Activated CD8-positive, alpha-beta memory T cell treated with anti-CD3 and anti-CD28 coated beads, Interleukin-2, amount 50 U/mL, for 4 hours (primary cell): Measurements from ENCODE around the gene PRSS12.
A peak's percentile ranks its signal among the peaks of the same experiment; 100 is the strongest.
"Not testable (repeated sequence)": the region's sequence is repeated elsewhere in the genome, so short reads cannot be mapped to it uniquely, and the experiment has no call there.

Source experiments
- DNase-seq: peaks from one replicate; pipeline ENCODE4 v3.0.0-alpha.2; 2020

The PRSS12 gene, protein sequence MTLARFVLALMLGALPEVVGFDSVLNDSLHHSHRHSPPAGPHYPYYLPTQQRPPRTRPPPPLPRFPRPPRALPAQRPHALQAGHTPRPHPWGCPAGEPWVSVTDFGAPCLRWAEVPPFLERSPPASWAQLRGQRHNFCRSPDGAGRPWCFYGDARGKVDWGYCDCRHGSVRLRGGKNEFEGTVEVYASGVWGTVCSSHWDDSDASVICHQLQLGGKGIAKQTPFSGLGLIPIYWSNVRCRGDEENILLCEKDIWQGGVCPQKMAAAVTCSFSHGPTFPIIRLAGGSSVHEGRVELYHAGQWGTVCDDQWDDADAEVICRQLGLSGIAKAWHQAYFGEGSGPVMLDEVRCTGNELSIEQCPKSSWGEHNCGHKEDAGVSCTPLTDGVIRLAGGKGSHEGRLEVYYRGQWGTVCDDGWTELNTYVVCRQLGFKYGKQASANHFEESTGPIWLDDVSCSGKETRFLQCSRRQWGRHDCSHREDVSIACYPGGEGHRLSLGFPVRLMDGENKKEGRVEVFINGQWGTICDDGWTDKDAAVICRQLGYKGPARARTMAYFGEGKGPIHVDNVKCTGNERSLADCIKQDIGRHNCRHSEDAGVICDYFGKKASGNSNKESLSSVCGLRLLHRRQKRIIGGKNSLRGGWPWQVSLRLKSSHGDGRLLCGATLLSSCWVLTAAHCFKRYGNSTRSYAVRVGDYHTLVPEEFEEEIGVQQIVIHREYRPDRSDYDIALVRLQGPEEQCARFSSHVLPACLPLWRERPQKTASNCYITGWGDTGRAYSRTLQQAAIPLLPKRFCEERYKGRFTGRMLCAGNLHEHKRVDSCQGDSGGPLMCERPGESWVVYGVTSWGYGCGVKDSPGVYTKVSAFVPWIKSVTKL

DNA sequence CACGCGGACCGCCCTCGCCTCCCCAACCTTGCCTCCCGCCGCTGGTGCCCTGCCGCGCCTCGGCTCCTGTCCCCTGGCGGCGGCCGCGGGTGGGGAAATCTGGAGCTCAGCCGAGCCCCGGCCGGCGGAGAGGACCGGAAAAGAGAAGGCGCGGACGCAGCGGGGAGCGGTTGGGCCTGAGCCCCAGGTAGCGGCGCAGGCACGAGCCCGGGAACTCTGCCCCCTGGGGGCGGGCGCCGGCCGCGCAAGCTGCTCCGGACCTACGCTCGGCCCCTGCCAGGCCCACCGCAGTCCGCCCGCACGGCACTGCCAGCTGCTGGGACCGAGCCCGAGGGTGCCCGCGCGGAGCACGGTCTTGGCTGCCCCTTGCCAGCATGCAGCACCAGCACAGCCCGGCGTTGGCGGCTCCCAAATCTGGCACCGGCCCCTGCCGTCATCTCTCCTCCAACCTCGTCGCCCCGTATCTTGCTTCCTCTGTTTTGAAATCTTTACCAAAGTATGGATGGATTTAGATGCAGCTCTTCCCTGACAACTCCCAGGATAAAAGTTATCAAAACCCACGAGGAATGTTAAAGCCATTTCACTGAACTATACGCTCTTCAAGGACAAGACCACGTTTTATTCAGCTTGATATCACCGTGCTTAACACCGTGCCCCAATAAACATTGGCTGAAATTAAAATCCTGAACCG lies at the start of gene PRSS12:
PRSS12 (minus strand) TSS at position 161 of the 691 bp plus-strand sequence. CDS start 283 bp downstream, outside the sequence.
- DNase-seq = peak; percentile 38

DNA sequence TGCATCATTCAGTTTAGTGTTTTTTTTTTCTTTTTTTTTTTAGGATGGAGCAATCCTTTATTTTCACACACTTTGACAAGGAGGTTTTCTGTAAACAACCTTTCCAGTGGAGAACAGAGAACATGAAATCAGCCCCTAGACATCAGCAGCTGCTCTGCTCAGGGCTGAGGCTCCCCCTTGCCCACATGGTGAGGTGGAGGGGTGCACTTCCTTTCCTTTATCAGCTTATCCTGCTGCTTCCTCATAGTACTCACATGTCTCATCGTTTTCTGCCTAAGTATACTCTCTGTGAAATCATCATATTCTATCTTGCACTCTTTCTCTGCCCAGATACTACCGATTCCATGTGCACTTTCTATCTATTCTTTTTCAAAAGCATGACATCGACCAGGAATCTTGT lies 47.6 kb upstream of the PRSS12 start:
- DNase-seq = no peak

DNA sequence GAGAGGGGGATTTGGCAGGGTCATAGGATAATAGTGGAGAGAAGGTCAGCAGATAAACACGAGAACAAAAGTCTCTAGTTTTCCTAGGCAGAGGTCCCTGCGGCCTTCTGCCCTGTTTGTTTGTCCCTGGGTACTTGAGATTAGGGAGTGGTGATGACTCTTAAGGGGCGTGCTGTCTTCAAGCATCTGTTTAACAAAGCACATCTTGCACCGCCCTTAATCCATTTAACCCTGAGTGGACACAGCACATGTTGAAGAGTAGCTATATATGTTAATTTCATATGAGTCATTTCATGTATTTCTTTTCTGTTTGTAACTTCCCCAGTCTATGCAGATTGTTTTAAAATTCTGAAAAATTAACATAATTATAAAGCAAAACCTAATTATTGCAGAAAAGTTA lies 47.1 kb upstream of the PRSS12 start:
- not testable (repeated sequence) for DNase-seq

DNA sequence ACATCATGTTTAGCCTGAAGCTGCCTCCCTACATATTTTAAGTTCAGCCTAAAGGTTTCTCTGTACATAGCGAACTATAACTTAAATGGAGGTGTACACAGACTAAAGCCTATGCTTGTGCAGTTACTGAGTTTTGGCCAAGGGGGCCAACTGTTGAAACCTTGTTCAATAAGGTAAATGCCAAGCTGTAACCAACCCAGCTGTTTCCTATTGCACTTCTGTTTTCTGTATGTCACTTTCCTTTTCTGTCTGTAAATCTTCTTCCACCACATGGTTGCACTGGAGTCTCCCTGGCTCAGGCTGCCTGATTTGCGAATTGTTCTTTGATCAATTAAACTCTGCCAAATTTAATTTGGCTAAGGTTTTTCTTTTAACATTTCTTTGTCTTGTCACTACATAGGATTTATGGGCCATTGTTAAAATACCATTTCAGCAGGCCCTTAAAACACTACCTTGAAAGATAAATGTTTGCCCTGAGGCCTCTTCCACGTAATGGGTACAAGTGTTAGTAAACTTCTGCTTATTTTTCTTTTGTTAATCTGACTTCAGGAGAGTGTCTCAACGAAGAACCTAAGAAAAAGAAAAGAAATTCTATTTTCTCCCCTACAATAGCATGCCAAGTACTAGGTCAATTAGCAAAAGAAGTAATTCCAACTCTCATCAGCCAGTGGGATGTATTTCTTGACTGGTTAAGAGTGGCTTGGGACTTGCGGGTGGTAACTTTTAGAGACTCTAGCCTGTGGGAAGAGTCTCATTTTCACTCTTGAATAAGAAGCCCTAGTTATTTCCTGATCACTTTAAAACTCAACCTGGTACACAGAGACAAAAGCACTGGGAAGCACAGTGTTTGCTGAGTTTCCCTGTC lies 45.7 kb upstream of the PRSS12 start:
- no peak for DNase-seq

DNA sequence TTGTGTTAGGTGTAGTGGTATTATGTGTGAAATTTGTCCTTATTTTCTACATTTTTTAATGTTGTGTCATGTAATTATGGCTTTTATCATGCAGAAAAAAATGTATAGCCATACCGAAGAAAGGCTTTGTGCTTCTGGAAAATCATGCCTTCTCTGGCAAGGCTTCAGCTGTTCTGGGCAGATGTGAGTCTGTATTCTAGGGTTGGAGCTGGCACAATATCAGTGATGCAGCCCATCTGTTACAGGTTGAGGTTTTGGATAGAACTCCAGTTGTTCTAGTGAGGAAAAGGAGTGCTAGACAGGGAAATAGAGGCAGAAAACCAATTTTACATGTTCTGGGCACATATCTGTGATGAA lies 44.8 kb upstream of the PRSS12 start:
- DNase-seq = no peak

DNA sequence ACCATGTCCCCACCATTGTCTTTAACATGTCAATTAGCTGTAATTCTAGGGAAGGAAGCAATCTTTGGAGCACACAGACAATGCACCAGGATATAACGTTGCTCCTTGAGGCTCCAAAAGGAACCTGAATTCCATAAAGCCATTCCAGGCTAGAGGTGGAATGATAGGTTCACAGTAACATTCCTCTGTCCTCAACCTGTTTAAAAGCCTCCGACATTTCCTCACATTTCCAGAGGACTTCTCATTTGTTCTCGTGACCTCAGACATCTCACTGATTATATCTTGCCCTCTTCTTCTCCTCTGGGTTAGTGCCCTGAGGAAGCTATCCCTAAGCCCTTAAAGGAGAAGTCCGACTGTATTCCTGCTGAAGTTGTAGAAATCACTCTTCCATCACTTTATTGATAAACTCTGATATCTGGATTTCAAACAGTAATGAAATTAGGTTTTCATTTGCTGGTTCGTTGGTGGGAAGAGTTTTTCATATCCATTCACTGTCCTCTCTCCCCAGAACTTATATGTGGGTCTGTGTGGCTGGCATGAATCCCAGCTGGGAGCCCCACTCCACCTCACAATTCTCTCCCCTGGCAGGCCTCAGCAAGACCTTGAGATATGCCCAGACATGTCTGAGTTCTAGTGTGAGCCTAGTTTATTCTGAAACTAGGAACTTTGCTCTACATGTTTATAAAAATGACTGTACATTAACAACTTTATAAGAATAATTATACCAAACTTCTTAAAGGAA lies 44.2 kb upstream of the PRSS12 start:
- DNase-seq = no peak

DNA sequence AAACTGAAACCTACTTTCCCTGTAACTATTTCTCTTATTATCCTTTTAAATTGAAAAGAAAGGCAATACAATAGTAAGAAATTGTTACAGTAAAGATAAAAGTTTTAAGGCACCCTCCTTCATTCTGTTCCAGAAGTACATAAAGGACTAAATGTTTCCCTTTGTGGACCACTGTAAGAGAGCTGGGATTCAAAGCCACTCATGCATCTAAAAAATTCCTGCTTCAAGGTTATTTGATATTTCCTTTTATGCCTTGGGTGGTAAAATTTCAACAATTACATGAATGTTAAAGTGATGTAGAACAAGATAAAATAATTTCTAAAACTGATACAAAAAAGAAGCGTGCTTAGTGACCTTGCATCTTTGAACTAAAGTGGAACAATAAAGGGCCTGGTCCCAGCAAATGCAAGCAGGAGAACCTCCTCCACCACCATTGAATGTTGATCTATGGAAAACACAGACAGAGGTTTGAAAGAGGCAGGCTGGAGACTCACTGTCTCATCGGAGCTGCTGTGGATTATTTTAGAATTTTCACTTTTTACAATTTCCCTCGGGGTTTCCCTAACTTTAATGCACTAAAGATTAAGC lies 42.3 kb upstream of the PRSS12 start:
- DNase-seq = no peak

DNA sequence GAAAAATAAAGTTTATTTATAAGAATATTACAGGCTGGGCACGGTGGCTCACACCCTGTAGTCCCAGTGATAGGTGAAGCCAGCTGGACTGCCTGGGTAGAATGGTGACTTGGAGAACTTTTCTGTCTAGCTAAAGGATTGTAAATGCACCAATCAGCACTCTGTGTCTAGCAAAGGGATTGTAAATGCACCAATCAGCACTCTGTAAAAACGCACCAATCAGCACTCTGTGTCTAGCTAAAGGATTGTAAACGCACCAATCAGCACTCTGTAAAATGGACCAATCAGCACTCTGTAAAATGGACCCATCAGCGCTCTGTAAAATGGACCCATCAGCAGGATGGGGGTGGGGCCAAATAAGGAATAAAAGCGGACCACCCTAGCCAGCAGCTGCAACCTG lies 39.7 kb upstream of the PRSS12 start:
- not testable (repeated sequence) for DNase-seq

DNA sequence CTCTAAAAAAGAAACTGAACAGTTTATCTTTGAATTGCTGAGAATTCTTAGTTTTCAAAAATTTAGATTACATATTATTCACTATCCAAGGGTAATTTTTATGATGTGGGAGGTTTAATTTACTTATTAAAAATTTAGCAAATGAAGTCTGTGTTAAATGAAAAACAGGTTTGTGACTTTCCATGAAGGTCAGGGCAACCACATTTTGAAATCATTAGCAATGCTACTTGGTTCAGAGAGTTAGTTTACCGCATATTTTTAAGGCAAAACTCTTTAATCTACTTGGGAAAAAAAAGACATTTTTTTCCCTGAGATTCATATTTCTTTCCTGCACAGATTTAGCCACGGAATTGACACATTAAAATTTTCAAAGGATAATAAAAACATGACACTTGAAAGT lies 37.3 kb upstream of the PRSS12 start:
- no peak for DNase-seq

DNA sequence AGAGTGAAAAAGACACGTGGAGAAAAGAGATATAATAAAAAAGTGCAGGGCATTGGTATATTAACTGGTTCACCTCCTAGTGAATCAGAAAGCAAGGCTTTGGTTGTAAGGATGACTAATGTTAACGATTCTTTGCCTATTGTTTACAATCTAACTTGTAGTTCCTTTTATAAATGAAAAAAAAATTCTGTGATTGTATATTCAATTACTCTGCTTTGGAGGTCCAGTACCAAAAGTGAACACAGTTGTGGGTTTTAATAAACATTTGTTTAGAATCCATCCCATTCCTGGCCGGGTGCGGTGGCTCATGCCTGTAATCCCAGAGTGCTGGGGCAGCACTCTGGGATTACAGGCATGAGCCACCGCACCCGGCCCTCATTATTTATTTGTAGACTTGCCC lies 36.9 kb upstream of the PRSS12 start:
- no peak for DNase-seq

DNA sequence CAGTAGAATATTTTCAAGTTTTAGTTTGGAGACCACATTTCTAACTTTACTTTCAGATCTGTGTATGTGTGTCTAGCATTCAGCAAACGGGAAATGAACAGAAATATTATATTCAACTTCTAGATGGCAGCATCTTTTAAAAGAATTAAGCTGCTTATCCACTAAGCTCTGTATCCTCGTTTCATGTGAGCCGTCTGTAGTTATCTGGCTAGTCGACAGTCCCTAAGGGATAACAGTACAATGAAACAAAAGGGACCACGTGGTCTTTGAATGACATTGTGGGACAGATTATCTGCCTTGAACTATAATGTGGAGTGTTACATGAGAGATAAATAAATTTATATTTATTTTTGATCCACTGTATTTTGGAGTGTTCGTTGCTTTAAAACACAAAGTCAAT lies 35.8 kb upstream of the PRSS12 start:
- no peak for DNase-seq

DNA sequence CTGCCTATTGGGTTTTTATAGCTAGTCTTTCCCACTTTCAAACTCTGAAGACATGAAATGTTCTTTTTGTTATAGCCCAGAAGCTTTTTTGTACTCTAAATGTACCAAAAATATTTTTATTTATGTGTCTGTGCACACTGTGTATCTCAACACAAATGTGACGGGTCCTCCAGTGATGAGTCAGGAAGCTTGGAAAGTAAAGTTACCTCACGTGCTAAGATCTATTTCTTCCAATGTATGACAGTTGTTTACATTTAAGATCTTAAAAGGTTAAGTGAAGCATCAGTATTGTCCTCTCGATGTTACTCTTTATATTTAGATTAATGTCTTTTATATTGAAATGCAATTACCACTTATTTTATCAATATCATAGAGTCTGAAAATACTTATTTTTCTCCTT lies 29.1 kb upstream of the PRSS12 start:
- no peak for DNase-seq

DNA sequence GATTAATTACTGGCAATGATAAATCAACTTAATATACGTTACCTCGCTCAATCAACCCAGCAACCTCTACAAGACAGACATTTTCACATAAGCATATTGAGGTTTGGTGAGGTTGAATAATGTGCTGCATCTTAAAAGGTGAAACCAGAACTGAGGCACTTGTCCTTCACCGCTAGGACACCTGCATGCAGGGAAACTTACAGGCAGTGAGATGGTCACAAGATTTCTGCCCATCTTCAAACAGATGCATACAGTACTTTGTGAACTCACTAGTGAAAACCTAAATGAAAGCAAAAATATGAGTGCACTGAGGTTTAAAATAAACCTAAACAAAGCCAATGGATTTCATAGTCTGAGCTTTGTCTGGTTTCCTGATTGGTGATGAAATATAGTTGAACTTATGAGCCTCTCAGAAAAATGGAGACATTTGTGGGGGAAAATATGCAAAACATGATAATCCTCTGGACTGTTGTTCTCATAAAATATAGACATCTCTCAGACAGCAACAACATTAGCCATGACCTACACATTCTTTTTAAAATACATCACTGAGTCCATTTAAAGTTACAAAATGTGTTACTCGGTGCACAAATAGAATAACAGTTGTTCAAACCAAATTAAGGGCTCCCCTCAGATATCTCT lies 20.9 kb upstream of the PRSS12 start:
- no peak for DNase-seq

DNA sequence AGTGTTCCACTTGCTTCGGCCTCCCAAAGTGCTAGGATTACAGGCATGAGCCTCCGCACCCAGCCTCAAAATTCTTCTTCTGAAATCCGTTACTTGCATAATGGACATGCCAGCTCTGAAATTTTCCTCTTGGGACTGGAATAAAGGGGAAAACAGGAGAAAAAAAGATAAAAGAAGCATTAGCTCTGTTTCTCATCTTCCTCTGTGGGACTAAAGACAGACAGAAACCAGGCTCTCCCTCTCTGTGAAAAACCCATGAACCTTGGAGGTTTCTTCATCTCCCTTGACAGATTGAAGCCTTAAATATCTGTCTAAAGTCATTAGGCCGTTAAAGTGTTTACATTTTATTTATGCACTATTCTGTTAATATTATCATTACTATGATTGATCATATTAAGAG lies 19.4 kb upstream of the PRSS12 start:
- no peak for DNase-seq

DNA sequence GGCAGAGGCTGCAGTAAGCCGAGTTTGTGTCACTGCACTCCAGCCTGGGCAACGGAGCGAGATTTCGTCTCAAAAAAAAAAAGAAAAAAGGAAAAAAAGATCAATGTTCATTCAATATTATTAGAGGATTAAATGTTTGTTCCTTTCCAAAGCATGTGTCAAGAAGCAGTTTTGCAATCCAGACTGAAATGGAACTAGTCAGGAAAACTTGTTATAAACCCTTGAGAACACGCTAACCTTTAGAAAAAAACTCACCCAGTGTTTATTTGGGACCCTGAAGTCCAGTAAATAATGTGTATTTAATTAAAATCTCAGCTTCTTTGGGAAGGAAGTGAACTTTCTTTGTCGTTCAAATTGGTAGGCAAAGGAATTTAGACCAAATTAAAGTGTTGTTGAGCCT lies 16.4 kb upstream of the PRSS12 start:
- no peak for DNase-seq

DNA sequence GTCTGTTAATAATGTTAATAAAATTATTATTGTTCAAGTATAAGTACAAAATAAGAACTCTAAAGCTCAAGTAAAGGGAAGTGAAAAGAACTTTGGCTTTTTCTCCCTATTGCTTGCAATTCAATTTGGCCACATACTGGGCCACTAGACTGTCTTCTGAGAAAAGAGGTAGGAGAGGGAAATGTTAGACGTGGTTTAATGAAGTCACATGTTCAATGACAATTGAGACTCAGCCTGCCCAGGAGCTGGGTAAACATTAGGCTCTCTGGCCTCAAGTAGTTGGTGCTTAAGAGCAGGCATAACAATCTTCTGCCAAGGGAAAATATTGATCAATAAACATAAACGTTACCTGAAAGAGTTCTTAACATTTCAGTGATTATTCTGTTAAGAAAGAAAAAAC lies 15.1 kb upstream of the PRSS12 start:
- no peak for DNase-seq

DNA sequence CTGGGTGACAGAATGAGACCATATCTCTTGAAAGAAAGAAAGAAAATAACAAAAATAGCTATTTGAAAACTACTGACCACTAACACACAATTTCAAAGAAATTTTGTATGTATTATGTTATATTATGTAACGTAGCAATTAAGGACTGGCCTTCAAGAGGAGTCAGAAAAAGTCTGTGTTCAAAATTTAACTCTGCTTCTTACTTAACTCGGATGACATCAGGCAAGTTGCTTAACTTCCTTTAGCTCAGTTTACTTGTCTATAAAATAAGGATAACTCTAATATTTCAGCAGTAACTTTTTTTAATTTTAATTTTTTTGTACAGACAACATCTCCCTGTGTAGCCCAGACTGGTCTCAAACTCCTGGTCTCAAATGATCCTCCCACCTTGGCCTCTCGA lies 14.6 kb upstream of the PRSS12 start:
- no peak for DNase-seq

DNA sequence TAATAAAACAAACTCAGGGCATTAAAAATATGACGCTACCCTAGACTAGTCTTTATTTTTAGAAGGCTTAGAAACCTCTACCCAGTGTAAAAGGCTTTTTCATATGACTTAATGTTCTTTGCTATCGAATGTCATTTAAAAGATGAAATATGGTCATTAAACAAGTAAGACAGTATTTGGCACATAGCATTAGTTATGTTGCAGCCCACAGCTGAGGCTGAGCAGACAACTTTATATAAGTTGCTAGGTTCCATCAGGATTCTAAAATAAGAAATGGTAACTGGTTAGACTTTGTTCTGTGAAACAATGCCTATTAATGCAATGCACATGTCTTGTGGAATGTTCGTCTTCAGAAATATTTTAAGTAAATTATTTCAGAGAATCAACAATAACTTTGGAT lies 10.4 kb upstream of the PRSS12 start:
- no peak for DNase-seq

DNA sequence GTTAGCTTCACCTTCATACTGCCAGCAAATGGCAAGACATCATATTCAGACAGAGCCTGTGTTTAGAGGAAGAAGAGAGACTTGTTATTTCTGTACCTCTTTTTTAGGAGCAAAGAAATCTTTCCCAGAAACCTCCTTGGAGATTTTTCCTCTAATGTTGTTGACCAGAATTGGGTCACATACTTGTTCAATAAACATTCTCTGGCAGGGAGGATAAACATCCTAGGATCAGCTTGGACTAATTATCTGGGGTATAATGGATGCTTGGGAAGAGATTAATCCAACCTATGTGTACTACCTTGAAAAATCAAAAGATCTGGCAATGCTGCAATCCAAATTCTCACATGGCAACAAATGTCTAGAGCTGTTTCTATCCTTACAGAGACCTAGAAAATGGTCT lies 8.4 kb upstream of the PRSS12 start:
- DNase-seq = no peak

DNA sequence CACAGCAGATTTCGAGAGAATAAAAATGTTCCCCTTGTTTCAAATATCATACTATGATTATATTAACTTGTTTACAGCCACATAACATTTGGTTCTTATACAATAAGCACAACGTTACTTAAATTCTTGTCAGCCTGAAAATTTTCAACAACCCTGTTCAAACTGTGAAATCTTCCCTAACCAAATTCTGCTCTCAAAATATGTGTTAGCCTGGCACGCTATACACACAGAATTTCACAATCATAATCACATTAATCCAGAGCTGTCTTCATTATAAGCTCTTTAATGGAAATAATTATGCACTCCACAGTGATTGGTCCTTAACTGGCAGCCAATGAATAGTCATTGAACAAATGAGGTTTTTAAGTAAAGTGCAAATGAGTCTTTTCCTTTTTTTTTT lies 7.3 kb upstream of the PRSS12 start:
- no peak for DNase-seq

DNA sequence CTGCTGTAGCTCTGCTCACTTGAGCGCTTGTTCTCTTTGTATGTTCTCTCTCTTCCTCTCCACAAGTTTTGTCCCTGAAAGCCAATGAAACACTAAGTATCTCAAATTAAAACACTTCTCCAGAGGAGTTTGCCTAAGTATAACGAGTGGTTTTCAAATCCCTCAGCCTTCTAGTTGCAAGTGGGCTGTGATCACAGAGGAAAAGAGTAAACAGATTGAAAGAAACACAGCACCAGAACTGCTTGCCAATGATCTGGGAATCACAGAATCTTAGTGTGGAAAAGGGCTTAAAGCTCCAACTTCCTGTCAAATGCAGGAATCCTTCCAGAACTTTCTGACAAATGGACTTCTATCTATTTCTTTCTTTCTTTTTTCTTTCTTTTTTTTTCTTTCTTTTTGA lies 4.8 kb upstream of the PRSS12 start:
- DNase-seq = no peak
